ENCODE results near the gene ECSCR.
A peak's percentile ranks its signal among the peaks of the same experiment; 100 is the strongest.

Gene ECSCR

GRCh38 chr5:139474890-139475791 lies 12.6 kb upstream of the ECSCR start:
- no peak for DNase-seq (ENCODE audit: low read depth)

GRCh38 chr5:139473565-139473964 lies 11.0 kb upstream of the ECSCR start:
- no peak for DNase-seq (ENCODE audit: low read depth)

- no peak for DNase-seq (ENCODE audit: low read depth)
These were observed 10.6 kb upstream of the ECSCR start for GRCh38 chr5:139473105-139473504.

- DNase-seq (ENCODE audit: low read depth): no peak
These were observed 10.0 kb upstream of the ECSCR start for GRCh38 chr5:139472386-139473030.

- no peak for DNase-seq (ENCODE audit: low read depth)
These were observed 8.3 kb upstream of the ECSCR start, which contains the start of gene SMIM33 for GRCh38 chr5:139470821-139471300. Gene SMIM33 (plus strand): TSS chr5:139471004. CDS start chr5:139471122, 118 bp downstream.

GRCh38 chr5:139468421-139468931 lies 5.9 kb upstream of the ECSCR start:
- DNase-seq (ENCODE audit: low read depth): no peak

GRCh38 chr5:139461698-139462097 lies 845 bp downstream of the ECSCR start:
- DNase-seq (ENCODE audit: low read depth): no peak

GRCh38 chr5:139461176-139461575 lies 1.4 kb downstream of the ECSCR start:
- no peak for DNase-seq (ENCODE audit: low read depth)

- no peak for DNase-seq (ENCODE audit: low read depth)
These were observed 2.1 kb downstream of the ECSCR start for GRCh38 chr5:139460455-139460854.

- no peak for DNase-seq (ENCODE audit: low read depth)
These were observed 3.0 kb downstream of the ECSCR start for GRCh38 chr5:139459451-139459934.

GRCh38 chr5:139458580-139459407 lies 3.7 kb downstream of the ECSCR start:
- DNase-seq (ENCODE audit: low read depth): peak; percentile 70

- DNase-seq (ENCODE audit: low read depth): no peak
These were observed 4.8 kb downstream of the ECSCR start for GRCh38 chr5:139457653-139458306.

- no peak for DNase-seq (ENCODE audit: low read depth)
These were observed 5.3 kb downstream of the ECSCR start for GRCh38 chr5:139457241-139457640.

GRCh38 chr5:139456776-139457175 lies 5.8 kb downstream of the ECSCR start:
- no peak for DNase-seq (ENCODE audit: low read depth)

- DNase-seq (ENCODE audit: low read depth): no peak
These were observed 7.8 kb downstream of the ECSCR start for GRCh38 chr5:139454568-139455290.

- no peak for DNase-seq (ENCODE audit: low read depth)
These were observed 8.6 kb downstream of the ECSCR start for GRCh38 chr5:139453683-139454567.

GRCh38 chr5:139451878-139452660 lies 10.5 kb downstream of the ECSCR start:
- DNase-seq (ENCODE audit: low read depth): no peak

GRCh38 chr5:139451176-139451575 lies 11.4 kb downstream of the ECSCR start:
- DNase-seq (ENCODE audit: low read depth): no peak

Data from activated T-helper 9 cell treated with anti-CD3 and anti-CD28 coated beads, Interleukin-2, amount 50 U/mL, for 16 hours (primary cell).